Stimulated activated CD4-positive, alpha-beta T cell treated with anti-CD3 and anti-CD28 coated beads, Interleukin-15, amount 100 ng/mL, for 24 hours (primary cell): ENCODE data around the gene ECM1.

Experiments used
- DNase-seq: peaks from one replicate; pipeline ENCODE4 v3.0.0-alpha.2; 2020

ECM1 gene

GRCh38 chr1:150546294-150546937 is 38.5 kb downstream of the ECM1 start:
- DNase-seq, result no peak

- DNase-seq, result no peak
These were observed 40.4 kb downstream of the ECM1 start for GRCh38 chr1:150548324-150548631.

GRCh38 chr1:150548632-150549495 is 41.0 kb downstream of the ECM1 start, which contains the start of gene ADAMTSL4:
ADAMTSL4 (plus strand) TSS chr1:150549408; CDS start chr1:150552289, 2,881 bp downstream.
- DNase-seq, result peak; percentile 60

DNA sequence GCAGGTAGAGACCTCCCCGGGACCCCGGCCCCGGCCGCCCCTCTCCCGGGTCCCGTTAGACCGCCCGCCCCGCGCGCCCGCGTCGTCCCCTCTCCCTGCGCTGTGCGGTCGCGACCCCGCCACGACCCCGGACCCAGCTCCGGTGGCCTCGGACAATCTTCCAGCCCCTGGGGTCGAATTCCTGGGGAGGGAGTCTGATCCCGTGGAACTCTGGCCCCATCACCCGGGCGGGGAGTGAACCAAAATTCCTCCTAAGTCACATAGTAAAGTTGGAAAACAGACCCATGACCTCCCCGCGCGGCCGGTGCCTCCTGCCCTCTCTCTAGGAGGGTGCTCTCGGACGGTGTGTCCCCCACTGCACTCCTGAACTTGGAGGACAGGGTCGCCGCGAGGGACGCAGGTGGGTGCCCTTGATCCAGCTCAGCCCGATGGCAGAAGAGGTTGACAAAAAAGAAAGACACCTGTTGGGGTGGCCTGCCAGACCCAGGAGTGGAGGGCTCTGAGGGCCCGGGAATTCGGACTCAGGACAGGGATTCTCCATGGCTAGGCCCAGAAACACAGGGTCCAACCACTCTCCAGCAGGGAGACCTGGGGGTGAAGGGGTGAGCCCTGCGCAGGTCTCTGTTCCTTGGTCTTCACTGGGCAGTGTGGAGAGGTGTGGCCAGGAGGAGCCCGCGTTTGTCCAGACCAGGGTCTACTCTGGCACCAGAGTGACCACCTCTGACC is 41.8 kb downstream of the ECM1 start:
- no peak for DNase-seq

DNA sequence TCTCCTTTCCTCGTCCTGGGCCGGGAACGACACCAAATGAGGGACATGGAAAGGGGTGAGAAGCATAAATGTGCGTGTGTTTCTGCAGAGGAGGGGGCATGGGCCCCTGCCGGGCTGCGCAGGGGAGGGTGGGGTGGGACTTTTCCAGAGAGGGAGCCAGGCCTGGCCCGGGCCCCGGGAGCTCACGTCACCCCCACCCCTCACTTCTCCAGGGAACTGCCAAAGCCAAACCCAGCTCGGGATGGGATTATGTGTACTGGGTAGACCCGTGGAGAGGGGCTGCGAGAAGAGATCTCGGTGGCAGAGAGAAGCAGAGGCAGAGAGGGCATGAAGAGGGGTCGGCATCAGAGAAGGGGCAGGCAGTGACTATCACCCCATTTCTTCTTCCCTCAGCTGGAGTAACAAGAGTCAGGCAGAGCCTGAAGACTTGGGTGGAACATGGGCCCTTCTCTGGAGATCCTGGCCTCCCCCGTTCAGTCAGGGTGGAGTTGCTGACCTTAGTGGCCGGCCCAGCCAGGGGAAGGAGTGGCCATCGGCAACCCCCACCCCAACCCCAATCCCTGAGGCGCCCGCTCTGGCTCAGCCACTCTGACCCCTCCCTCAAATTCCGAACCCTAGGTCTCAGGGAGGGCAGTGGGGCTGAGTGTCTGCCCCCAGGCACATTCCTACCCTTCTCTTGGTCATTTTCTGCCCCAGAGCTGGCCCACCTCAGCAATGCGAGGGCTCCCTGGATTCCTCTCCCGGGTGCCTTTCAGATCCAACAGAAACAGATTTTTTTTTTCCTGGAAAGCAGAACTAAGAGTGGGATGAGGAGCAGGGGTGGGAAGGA is 42.5 kb downstream of the ECM1 start:
- no peak for DNase-seq

- DNase-seq, result peak; percentile 33
These were observed 43.3 kb downstream of the ECM1 start for GRCh38 chr1:150551051-150551783.

DNA sequence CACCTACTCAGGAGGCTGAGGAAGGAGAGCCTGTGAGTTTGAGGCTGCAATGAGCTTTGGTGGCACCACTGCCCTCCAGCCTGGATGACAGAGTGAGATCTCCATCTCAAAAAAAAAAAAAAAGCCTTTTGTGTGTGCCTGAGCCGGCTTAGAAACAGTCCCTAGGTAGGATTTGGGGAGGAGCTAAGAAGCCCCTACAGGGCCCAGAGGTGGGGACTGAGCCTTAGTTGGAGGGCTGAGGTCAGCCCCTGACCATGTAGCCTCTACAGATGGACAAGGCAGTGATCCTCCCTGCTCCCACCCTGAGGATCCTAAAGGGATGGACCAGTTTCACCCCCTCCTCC is 43.8 kb downstream of the ECM1 start:
- no peak for DNase-seq

- peak; percentile 41 for DNase-seq
These were observed 44.4 kb downstream of the ECM1 start for GRCh38 chr1:150552128-150552910.

GRCh38 chr1:150552911-150553289 is 45.0 kb downstream of the ECM1 start:
- DNase-seq, result no peak

GRCh38 chr1:150553392-150554085 is 45.6 kb downstream of the ECM1 start:
- DNase-seq, result no peak

DNA sequence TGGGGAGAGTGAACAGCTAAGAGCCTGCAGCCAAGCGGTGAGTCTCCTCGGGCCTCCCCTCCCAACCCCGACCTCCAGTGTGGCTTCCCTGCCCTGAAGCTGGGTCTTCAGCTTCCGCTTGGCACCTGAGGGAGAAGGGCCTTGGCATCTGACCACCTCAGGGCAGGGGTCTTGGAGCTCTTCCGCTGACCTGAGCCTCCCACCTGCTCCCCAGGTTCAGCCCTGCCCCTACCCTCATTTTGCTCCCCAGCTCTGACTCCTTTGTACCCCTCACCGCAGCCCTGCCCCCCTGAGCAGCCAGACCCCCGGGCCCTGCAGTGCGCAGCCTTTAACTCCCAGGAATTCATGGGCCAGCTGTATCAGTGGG is 46.2 kb downstream of the ECM1 start:
- DNase-seq, result no peak

DNA sequence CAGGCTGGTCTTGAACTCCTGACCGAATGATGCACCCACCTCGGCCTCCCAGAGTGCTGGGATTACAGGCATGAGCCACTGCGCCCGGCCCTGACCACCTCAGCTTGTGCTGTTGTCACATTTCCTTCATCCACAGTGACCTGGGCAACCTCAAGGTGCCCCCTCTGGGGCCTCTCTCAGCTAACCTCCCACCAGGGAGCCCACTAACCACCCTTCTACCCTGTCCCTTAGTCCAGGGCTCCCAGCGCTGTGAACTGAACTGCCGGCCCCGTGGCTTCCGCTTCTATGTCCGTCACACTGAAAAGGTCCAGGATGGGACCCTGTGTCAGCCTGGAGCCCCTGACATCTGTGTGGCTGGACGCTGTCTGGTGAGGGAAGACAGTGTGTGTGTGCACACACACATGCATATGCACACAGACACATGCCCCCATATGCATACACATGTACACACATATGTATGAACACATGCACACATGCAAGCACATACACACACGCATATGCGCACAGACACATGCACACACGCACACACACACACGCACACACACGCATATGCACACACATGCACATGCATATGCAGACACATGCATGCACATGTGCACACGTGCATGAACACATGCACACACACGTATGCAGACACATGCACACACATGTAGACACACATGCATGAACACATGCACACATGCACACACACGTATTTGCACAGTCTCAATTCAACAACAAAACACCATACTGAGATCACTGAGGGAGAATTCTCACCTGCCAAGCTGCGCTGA is 47.5 kb downstream of the ECM1 start:
- no peak for DNase-seq

DNA sequence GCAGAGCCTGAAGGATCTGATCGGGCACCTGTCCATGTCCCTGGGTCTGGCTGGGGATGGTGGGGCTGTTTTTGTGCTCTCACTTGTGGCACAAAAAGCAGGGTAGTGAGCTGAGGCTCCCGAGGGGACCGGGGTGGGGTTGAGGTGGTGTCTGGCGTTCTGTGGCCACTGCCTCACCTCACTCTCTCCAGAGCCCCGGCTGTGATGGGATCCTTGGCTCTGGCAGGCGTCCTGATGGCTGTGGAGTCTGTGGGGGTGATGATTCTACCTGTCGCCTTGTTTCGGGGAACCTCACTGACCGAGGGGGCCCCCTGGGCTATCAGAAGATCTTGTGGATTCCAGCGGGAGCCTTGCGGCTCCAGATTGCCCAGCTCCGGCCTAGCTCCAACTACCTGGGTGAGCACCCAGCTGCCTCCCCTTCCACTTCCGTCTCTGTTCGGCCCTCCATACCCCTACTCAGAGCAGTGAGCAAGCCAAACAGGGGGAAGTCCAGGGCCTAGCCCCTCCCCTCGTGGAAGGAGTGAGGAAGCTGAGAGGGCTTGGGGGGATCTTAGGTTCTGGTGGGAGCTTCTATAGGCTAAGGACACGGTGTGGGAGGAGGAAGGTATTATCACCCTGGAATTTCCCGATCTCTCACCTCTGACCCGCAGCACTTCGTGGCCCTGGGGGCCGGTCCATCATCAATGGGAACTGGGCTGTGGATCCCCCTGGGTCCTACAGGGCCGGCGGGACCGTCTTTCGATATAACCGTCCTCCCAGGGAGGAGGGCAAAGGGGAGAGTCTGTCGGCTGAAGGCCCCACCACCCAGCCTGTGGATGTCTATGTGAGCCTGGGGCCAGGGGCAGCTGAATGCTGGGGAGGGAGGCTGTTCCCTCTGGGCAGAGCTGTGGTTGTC is 48.3 kb downstream of the ECM1 start:
- DNase-seq, result no peak

GRCh38 chr1:150557065-150557600 is 49.2 kb downstream of the ECM1 start:
- DNase-seq, result no peak

DNA sequence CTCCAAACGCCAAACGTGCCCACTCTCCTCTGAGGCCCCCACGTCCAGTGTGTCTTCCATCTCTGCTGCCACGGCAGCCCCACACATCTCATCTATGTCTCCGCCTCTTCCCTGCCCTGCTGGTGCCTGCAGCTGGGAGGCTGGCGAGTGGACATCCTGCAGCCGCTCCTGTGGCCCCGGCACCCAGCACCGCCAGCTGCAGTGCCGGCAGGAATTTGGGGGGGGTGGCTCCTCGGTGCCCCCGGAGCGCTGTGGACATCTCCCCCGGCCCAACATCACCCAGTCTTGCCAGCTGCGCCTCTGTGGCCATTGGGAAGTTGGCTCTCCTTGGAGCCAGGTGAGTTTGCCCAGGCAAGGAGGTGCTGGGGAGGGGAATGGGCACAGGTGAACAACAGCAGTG is 49.9 kb downstream of the ECM1 start:
- no peak for DNase-seq

GRCh38 chr1:150558303-150558704 is 50.4 kb downstream of the ECM1 start:
- no peak for DNase-seq

GRCh38 chr1:150558761-150559655 is 51.1 kb downstream of the ECM1 start:
- DNase-seq, result no peak

DNA sequence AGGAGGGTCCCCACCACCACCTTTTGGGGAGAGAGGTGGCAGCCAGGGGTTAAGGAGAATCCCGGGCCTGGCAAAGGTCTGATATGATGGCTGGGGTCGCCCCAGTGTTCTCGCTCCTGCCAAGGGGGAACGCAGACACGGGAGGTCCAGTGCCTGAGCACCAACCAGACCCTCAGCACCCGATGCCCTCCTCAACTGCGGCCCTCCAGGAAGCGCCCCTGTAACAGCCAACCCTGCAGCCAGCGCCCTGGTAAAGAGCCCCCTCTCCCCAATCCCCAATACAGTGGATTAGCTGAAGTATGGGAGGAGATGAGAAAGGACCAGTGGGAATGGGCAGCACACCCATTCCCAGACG is 51.7 kb downstream of the ECM1 start:
- DNase-seq, result no peak
